Fibroblast of skin of left biceps (primary cell): ENCODE data around the gene TMEM14B.
"Not testable (repeated sequence)": the region's sequence is repeated elsewhere in the genome, so short reads cannot be mapped to it uniquely, and the experiment has no call there.

Source experiments
- DNase-seq, 2 experiments: peaks; one replicate each; pipeline ENCODE4 v3.0.0-alpha.2; 2013; ENCODE audit warnings: low read depth in 2 of 2

TMEM14B gene

DNA sequence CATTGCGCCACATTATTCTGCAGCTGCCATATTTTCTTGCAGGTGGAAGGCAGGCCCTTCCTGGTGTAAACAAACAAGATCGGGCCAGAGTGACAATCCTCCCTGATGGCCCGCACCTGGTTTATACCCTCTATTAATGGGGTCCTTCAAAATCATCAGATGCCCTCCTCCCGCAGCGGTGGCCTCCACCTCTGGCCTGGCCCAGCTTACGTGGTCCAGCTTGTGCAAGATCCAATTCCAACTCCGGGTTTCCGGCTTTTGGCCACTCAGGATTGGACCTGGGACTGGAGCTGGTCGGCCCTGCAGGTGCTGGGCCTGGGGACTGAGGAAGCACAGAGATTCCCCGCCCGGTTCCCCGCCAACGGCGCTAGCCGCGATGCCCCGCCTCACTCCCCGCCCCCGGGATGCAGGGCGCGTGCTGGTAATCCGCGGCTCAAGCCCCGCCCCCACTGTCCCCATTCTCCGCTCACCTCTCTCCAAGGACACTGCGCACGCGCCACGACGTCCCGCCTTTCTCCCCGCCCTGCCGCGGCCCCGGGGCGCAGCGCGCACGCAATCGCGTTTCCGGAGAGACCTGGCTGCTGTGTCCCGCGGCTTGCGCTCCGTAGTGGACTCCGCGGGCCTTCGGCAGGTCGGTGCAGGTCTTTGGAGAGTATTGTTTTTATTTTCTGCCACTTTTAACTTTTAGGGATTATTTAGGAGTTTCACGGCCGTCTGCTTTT, at the start of gene TMEM14B:
TSS of gene TMEM14B (plus strand) at position 555 of the 722 bp plus-strand sequence. CDS start 1,441 bp downstream, outside the sequence.
- DNase-seq: peak; percentile 86 to 88

DNA sequence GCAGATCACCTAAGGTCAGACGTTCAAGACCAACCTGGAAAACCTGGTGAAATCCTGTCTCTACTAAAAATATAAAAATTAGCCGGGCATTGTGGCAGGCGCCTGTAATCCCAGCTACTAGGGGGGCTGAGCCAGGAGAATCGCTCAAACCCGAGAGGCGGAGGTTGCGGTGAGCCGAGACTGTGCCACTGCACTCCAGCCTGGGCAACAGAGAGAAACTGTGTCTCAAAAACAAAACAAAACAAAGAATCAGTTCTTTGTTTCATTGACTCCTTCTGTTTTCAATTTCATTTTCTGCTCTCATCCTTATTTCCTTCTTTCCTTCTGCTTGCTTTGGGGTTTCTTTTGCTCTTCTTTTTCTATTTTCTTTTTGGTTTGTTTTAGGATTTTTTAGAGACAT, 33.6 kb upstream of the TMEM14B start:
- DNase-seq: no peak

DNA sequence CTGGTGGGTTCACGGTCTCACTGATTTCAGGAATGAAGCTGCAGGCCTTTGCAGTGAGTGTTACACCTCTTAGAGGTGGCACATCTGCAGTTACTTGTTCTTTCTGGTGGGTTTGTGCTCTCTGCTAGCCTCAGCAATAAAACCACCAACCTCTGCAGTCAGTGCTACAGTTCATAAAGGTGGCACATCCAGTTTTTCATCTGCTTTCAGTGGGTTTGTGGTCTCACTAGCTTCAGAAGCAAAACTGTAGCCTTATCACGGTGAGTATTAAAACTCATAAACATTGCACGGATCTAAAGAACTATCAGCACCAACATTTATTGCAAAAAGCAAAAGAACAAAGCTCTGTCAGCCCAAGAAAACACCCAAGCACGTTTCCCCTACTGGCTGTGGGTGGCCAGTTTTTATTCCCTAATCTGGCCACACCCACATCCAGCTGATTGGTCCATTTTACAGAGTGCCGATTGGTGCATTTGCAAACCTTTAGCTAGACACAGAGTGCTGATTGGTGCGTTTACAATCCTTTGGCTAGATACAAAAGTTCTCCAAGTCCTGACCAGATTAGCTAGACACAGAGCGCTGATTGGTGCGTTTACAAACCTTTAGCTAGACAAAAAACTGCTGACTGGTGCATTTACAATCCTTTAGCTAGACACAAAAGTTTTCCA, 28.2 kb upstream of the TMEM14B start:
- DNase-seq: no peak

DNA sequence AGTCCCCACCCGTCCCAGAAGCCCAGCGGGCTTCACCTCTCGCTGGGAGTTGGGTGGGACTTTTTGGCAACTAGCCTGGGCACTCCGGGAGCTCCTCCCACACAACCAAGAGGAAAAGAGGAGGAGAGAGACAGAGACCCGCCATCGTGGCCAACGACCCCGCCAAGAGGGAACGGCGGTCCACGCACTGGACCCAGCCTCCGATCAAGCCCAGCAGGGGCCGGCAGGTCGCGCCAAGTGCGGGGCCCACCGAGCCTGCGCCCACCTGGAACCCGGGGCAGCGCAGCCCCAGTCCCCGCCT, 27.7 kb upstream of the TMEM14B start:
- DNase-seq: no peak

DNA sequence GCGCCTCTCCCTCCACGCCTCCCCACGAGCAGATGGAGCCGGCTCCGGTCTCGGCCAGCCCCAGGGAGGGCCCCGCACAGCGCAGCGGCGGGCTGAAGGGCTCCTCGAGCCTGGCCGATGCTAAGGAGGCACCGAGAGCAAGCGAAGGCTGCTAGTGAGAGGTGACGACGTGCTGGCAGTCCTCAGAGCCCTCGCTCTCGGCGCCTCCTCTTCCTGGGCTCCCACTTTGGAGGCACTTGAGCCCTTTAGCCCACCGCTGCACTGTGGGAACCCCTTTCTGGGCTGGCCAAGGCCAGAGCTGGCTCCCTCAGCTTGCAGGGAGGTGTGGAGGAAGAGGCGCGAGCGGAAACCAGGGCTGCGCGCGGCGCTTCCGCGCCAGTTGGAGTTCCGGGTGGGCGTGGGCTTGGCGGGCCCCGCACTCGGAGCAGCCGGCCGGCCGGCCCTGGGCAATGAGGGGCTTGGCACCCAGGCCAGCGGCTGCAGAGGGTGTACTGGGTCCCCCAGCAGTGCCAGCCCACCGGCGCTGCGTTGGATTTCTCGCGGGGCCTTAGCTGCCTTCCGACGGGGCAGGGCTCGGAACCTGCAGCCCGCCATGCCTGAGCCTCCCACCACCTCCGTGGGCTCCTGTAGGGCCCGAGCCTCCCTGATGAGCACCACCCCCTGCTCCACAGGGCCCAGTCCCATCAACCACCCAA, 27.2 kb upstream of the TMEM14B start:
- no peak for DNase-seq

DNA sequence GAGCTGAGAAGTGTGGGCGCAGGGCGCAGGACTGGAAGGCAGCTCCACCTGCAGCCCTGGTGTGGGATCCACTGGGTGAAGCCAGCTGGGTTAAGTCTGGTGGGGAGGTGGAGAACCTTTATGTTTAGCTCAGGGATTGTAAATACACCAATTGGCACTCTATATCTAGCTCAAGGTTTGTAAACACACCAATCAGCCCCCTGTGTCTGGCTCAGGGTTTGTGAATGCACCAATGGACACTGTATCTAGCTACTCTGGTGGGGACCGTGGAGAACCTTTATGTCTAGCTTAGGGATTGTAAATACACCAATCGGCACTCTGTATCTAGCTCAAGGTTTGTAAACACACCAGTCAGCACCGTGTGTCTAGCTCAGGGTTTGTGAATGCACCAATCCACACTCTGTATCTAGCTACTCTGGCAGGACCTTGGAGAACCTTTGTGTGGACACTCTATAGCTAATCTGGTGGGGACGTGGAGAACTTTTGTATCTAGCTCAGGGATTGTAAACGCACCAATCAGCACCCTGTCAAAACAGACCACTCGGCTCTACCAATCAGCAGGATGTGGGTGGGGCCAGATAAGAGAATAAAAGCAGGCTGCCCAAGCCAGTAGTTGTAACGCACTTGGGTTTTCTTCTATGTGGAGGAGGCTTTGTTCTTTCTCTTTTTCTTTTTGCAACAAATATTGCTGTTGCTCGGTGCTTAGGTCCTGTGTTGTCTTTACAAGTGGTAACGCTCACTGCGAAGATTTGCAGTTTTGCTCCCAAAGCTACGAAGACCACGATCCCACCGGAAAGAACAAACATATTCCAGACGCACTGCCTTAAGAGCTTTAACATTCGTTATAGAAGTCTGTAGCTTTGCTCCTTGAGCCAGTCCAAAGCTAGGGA, 26.4 kb upstream of the TMEM14B start:
- not testable (repeated sequence) for DNase-seq

DNA sequence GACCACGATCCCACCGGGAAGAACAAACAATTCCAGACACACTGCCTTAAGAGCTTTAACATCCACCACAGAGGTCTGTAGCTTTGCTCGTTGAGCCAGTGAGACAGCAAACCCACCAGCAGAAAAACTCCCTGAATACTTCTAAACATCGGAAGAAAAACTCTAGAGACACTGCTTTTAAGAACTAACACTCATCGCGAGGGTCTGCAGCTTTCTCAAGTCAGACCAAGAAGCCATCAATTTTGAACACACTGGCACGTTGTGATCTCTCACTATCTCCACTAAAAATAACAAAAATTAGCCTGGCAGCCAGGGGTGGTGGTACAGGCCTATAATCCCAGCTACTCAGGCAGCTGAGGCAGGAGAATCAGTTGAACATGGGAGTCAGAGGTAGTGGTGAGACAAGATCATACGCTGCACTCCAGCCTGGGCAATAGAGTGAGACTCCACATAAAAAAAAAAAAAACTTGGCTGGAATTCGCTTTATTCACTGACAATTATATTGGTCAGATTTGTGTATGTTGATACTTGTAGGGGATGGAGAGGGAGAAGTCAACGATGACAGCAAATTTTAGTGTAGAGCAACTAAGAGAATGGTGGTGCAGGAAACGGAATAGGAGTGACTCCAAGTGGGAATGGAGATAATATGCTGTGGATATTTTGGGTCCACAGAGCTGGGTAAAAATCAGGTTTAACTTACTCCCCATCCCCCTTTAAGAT, 25.6 kb upstream of the TMEM14B start:
- no peak for DNase-seq

DNA sequence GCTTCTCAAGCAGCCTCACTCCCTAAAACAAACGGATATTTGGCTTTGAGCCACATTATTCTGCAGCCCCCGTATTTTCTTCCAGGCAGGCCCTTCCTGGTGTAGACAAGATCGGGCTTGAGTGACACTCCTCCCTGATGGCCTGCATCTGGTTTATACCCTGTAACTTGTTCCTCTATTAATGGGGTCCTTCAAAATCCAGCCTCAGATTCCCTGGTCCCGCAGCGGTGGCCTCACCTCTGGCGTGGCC, 25.1 kb upstream of the TMEM14B start:
- DNase-seq: no peak

DNA sequence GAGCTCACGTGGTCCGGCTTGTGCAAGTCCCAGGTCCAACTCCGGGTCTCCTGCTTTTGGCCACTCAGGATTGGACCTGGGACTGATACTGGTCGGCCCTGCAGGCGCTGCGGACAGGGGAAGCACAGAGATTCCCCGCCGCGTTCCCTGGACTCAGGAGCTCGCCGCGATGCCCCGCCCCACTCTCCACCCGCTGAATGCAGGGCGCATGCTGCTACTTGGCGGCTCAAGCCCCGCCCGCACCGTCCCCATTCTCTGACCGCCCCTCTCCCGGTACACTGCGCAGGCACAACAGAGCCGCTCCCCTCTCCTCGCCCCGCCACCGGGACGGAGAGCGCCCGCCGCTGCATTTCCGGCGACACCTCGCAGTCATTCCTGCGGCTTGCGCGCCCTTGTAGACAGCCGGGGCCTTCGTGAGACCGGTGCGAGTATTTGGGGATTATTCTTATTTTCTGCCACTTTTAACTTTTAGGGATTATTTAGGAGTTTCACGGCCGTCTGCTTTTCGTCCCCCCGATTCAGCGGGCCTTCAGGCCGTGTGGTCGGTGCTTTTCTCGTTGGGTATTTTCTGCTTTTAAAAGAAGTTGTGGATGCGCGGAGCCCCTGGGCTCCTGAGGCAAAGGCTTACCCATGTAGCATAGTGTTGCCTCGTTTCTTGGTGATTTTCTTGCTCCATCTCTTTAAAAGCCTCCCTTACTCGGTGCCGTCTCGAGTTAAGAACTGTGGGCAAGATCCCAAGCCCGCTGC, 24.6 kb upstream of the TMEM14B start, which contains the start of gene TMEM14C:
TSS of gene TMEM14C (plus strand) at position 251 of the 747 bp plus-strand sequence. CDS start 1,544 bp downstream, outside the sequence.
- DNase-seq: peak; percentile 88 to 91

DNA sequence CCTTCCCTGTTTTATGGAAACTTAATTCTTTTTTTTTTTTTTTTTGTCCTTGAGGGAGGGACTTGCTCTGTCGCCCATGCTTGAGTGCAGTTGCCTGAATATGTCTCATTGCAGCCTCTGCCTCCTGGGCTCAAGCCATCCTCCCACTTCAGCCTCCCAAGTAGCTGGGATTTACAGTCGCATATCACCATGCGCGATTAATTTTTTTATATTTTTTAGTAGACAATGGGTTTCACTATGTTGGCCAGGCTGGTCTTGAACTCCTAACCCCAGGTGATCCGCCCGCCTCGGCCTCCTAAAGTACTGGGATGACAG, 24.1 kb upstream of the TMEM14B start:
- no peak for DNase-seq

DNA sequence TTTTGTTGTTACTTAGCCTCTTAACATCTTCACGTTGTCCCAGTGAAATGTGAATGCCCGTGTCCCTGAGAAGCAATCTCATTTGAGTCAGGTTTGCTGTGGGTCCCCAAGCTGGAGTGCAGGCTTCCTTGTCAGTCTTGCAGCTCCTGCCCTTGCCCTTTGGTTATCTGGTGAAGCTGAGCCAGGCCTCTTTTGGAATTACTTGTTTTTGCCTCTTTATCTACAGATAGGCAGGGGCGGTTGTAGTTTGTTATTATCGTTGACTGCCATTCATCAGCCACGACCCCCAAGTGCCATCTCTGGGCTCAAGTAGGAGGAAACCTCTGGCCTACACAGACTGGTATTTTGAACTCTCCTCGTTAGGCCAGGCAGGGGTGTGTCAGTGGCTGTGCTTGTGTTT, 22.6 kb upstream of the TMEM14B start:
- no peak for DNase-seq

DNA sequence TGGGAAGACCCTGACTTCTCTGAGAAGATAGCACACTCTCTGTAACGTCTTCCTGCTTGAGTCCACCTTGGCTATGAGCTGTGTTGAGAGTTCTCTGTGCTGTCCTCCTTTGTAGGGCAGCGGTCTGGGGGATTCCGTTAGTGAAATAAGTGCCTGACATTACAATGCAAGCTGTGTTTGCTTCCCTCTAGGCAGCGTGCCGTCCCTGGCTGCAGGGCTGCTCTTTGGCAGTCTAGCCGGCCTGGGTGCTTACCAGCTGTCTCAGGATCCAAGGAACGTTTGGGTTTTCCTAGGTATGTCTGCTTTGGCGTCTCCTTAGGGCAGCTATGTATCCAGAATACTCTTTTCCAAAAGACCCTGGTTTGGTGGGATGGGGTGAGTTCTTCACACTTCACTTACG, 21.9 kb upstream of the TMEM14B start:
- no peak for DNase-seq

DNA sequence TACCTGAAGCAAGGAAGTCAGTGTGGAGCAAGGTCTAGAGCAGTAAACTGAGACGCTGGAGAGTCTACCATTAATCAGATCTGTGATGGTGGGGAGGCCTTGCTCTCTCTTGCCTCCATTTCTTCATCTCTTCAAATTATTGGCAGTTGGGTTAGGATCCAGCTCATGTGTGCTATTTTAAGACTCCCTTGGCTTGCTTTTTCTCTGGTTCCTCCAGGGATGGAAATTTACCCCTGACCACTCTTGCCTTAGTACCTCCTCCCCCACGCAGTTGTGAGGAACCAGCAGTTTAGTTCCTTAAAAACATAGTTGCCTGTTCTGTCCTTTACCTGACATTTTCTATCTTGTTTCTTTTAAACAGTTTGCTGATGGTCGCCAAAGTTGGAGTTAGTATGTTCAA, 17.4 kb upstream of the TMEM14B start:
- no peak for DNase-seq

DNA sequence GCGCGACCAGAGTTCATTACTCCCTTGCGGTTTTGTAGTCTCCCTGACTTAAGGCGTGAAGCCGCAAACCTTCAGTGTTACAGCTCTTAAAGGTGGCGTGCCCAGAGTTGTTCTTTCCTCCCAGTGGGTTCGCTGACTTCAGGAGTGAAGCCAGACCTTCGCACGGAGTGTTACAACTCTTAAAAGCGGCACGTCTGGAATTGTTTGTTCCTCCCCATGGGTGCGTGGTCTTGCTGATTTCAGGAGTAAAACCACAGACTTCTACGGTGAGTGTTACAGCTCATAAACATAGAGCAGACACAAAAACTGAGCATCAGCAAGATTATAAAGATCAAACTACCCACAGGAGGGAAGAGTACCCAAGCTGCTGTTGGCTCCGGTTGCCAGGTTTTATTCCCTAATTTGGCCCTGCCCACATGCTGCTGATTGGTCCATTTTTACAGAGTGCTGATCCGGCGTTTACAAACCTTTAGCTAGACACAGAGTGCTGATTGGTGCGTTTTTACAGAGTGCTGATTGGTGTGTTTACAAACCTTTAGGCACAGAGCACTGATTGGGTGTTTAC, 14.4 kb upstream of the TMEM14B start:
- DNase-seq: no peak

DNA sequence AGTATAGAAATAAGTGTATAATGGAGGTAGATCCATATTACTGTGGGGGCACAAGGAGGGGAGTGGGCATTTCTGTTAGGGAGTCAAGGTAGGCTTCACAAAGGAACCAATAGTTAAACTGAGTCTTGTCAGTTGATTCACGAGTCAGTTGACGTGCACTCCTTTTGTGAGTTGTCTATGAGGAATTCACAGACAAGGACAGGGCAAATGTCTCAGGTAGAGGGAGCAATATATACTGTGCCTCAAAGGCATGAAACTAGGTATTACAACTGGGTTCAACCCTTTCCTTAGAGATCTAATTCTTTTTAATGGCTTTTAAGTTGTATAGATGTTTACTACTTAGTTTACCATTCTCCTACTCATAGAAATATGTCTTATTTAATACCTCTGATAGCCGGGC, 13.7 kb upstream of the TMEM14B start:
- DNase-seq: no peak

DNA sequence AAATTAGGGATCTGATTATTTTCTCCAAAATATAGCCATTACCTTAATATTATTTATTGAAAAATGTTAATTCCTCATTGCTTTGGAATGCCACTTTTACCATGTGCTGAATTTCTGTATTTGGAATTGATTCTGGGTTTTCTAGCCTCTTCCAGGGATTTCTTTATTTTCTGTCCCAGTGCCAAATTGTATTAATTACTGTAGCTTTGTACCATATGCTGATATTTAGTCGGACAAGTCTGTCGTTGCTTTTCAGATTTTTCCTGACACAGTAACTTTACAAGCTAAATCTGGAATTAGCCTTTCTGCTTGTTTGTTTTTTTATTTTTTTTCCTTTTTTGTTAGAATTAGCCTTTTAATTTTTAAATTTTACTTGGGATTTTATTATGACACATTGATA, 10.9 kb upstream of the TMEM14B start:
- DNase-seq: no peak

DNA sequence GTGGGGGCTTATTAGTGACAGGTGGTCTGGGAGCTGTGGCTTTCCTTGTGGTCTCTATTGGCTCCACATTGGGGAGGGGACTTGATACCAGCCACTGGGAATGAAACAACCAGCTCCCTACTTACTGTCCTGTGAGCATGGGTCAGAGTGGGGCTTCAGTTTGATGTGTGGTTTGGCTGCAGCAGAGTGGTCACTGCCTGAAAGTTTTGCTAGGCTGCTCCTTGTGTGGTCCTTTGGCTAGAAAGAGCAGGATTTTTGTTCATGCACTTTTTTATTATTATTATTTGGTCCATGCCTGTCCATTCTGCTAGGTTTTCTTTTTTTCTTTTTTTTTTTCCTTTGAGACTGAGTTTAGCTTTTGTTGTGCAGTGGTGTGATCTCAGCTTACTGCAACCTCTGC, 7.5 kb upstream of the TMEM14B start:
- DNase-seq: no peak

DNA sequence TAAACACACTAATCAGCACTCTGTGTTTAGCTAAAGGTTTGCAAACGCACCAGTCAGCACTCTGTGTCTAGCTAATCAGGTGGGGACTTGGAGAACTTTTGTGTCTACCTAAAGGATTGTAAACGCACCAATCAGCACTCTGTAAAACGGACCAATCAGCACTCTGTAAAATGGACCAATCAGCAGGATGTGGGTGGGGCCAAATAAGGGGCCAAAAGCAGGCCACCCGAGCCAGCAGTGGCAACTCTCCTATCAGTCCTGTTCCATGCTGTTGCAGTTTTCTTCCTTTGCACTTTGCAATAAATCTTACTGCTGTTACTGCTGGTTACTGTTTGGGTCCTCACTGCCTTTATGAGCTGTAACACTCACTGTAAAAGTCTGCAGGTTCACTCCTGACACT, 6.0 kb upstream of the TMEM14B start:
- not testable (repeated sequence) for DNase-seq

DNA sequence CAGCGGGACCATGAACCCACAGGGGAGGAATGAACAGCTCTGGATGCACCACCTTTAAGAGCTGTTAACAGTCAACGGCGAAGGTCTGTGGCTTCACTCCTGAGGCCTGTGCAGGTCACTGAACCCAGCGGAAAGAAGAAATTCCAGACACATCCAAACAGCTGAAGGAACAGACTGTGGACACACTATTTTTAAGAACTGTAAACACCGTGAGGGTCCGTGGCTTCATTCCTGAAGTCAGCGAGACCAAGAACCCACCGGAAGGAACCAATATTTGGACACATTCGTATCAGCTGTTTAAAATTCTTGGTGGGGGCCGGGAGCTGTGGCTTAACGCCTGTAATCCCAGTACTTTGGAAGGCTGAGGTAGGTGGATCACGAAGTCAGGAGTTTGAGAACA, 5.4 kb upstream of the TMEM14B start:
- no peak for DNase-seq

DNA sequence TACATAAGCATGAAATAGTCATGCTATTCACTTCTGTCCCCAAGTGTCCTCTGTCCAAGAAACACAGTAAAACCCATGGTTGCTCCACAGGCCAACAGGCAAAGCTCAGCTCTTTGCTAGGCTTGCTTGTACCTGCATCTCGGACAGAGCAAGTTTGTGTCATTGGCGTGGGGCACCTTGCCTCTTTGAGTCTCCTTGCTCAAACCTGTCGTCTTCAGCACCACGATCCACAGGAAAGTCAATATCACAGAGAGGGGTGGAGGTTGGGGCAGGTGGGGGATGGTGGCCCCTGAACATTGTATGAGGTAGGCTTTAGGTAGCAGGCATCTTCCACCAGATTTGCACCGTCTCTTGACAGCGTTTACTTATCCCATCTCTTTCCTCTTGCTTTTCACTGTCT, 4.1 kb upstream of the TMEM14B start:
- no peak for DNase-seq

DNA sequence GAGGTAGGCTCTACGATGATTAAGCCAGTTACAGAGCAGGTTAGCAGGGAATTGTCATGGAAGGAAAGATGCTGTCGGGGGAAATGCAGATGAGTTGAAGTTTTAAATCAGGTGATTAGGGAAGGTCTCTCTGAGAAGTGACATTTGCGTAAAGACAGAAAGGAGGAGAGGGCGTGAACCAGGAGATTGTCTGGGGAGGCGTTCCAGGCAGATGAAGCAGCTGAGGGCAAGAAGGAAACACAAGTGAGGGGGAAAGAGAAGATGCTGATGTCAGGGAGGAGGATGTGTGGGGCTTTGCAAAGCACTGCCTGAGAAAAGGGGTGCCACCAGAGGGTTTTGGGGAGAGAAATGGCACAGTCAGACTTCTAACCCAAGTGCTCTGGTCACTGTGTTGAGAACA, 2.5 kb upstream of the TMEM14B start:
- no peak for DNase-seq
